Upper lobe of left lung (tissue), 6 donors: ENCODE results near the gene KCNJ5. TPM values are rescaled to one million over a fixed set of nuclear protein-coding genes. Genes with fewer than 3 reads are reported as not detected.

Experiments used
- ATAC-seq, 2 donors: fragments of 200-7000 bp; cut with Tn5 transposase; one replicate each; pipeline ENCODE4 v1.9.1; 2022; ENCODE audit warnings: mild to moderate bottlenecking in 2 of 2, moderate library complexity in 2 of 2; ENCODE audit not compliant: low FRiP score in 2 of 2
- DNase-seq, 2 donors: peaks; one replicate each; pipeline ENCODE4 v3.0.0-alpha.2; 2019 to 2020
- H3K27ac ChIP-seq, 4 donors: fragments of 200-600 bp; sonication (generic); one replicate each; pipeline ENCODE4 v1.5.1; 2016 to 2019
- H3K27me3 ChIP-seq, 4 donors: fragments of 200-600 bp; sonication (generic); one replicate each; pipeline ENCODE4 v1.5.1; 2017 to 2019
- H3K36me3 ChIP-seq, 4 donors: fragments of 200-600 bp; sonication (generic); one replicate each; pipeline ENCODE4 v1.5.1; 2016 to 2019
- H3K4me1 ChIP-seq, 4 donors: fragments of 200-600 bp; sonication (generic); one replicate each; pipeline ENCODE4 v1.5.1; 2018 to 2019
- H3K4me3 ChIP-seq, 4 donors: fragments of 200-600 bp; sonication (generic); one replicate each; pipeline ENCODE4 v1.5.1; 2017 to 2019; ENCODE audit warnings: mild to moderate bottlenecking in 2 of 4, moderate library complexity in 1 of 4
- H3K9me3 ChIP-seq, 4 donors: fragments of 200-600 bp; sonication (generic); one replicate each; pipeline ENCODE4 v1.5.1; 2018 to 2019
- CTCF ChIP-seq, 6 experiments: fragments of 450-650 bp in 4 of 6; fragments of 200-600 bp in 2 of 6; sonication (generic) in 2 of 6; IDR thresholded peaks; one replicate each; pipeline ENCODE4 v1.5.1; 2016 to 2019; ENCODE audit warnings: antibody characterized with exemption in 6 of 6
- EP300 ChIP-seq, 4 donors: sonication (generic); formaldehyde crosslinking; IDR thresholded peaks; one replicate each; pipeline ENCODE4 v1.5.1; 2017; ENCODE audit warnings: antibody characterized with exemption in 4 of 4, control low read depth in 2 of 4
- POLR2A ChIP-seq, 4 donors: fragments of 450-650 bp; IDR thresholded peaks; one replicate each; pipeline ENCODE4 v1.5.1; 2016 to 2017; ENCODE audit warnings: antibody characterized with exemption in 4 of 4, mild to moderate bottlenecking in 2 of 4
- POLR2AphosphoS5 ChIP-seq, 2 donors: sonication (generic); formaldehyde crosslinking; IDR thresholded peaks; one replicate each; pipeline ENCODE4 v1.5.1; 2017; ENCODE audit warnings: antibody characterized with exemption in 2 of 2
- WGBS, 2 donors: methylation state at CpG; one replicate each; pipeline ENCODE4 v1.1.5; 2017 to 2018; 5-methylcytosine and 5-hydroxymethylcytosine counted together
- total RNA-seq, 6 donors: library from RNA; depleted of rRNA in 4 of 6; stranded (reverse); fragments of >200 nt in 4 of 6; gene quantifications; one replicate each; pipeline versions ENCODE4 v1.1.0 to v1.2.1, GENCODE V29; 2016 to 2021
- donor health status: DM: no; HTN: no; CAD: no; lungs with moderate emphysema.
- donor health status: DM: no; HTN: yes; CAD: no; lungs with severe emphysema.

The KCNJ5 gene
- total RNA-seq, 6 donors from 2014 or later = 1.5 to 7.5 (median 4.9) TPM

GRCh38 chr11:128867277-128867676 is 23.9 kb upstream of the KCNJ5 start, which contains the start of gene KCNJ1:
TSS of gene KCNJ1 (minus strand) at chr11:128867296. CDS start at chr11:128840243, 27,053 bp downstream.
- H3K27me3 ChIP-seq = no peaks in the 10 kb centered on the region
- H3K9me3 ChIP-seq = no peaks in the 10 kb centered on the region
- no peak for ATAC-seq

GRCh38 chr11:128868841-128869671 is 22.1 kb upstream of the KCNJ5 start:
- H3K27me3 ChIP-seq = no peaks in the 10 kb centered on the region
- H3K4me3 ChIP-seq = no peak overlapping the region
- no peaks in the 10 kb centered on the region for H3K4me1 ChIP-seq
- no peak for ATAC-seq
- no peak for DNase-seq
- no peak overlapping the region for H3K27ac ChIP-seq
- H3K36me3 ChIP-seq = no peaks in the 10 kb centered on the region
- TF ChIP-seq EP300 (IDR thresholded peaks at IDR 0.05) (no peak), POLR2A (IDR thresholded peaks at IDR 0.05) (no peak), POLR2AphosphoS5 (IDR thresholded peaks at IDR 0.05) (no peak), CTCF (IDR thresholded peaks at IDR 0.05) (no peak)
- H3K9me3 ChIP-seq = no peaks in the 10 kb centered on the region
- 99% methylated on average over 8 to 10 of the region's 10 CpGs for WGBS, 2 donors

More at GRCh38 chr11:128867277-128867676, 23.9 kb upstream of the KCNJ5 start, which contains the start of gene KCNJ1:
- no peak within 1 kb of the TSS for H3K4me3 ChIP-seq
- no peaks in the 10 kb centered on the region for H3K4me1 ChIP-seq
- 64 to 77% methylated on average over 8 of the region's 8 CpGs for WGBS, 2 donors
- H3K36me3 ChIP-seq = no peaks in the 10 kb centered on the region
- H3K27ac ChIP-seq = no peak within 1 kb of the TSS
- no peak for DNase-seq
- TF ChIP-seq POLR2A (IDR thresholded peaks at IDR 0.05) (no peak), EP300 (IDR thresholded peaks at IDR 0.05) (no peak), POLR2AphosphoS5 (IDR thresholded peaks at IDR 0.05) (no peak), CTCF (IDR thresholded peaks at IDR 0.05) (no peak)

- Histone ChIP-seq H3K27me3 (no peaks in the 10 kb centered on the region), H3K4me1 (no peaks in the 10 kb centered on the region), H3K9me3 (no peaks in the 10 kb centered on the region), H3K36me3 (no peaks in the 10 kb centered on the region), H3K4me3 (no peak overlapping the region), H3K27ac (no peak overlapping the region)
- ATAC-seq (no peak), DNase-seq (no peak)
- TF ChIP-seq POLR2AphosphoS5 (IDR thresholded peaks at IDR 0.05) = no peak
- no peak for TF ChIP-seq EP300 (IDR thresholded peaks at IDR 0.05)
- no peak for TF ChIP-seq CTCF (IDR thresholded peaks at IDR 0.05)
- no peak for TF ChIP-seq POLR2A (IDR thresholded peaks at IDR 0.05)
- 77 to 85% methylated on average over 3 to 6 of the region's 6 CpGs for WGBS, 2 donors
Observed at GRCh38 chr11:128871168-128871610, 20.0 kb upstream of the KCNJ5 start.

GRCh38 chr11:128872094-128872493 is 19.1 kb upstream of the KCNJ5 start:
- no peaks in the 10 kb centered on the region for H3K4me1 ChIP-seq
- WGBS, 2 donors = 84 to 90% methylated on average over 6 of the region's 6 CpGs

GRCh38 chr11:128872594-128872993 is 18.6 kb upstream of the KCNJ5 start:
- H3K4me1 ChIP-seq = no peaks in the 10 kb centered on the region
- H3K36me3 ChIP-seq = no peaks in the 10 kb centered on the region
- TF ChIP-seq POLR2A (IDR thresholded peaks at IDR 0.05) (no peak), POLR2AphosphoS5 (IDR thresholded peaks at IDR 0.05) (no peak), EP300 (IDR thresholded peaks at IDR 0.05) (no peak), CTCF (IDR thresholded peaks at IDR 0.05) (no peak)
- ATAC-seq (no peak), DNase-seq (no peak)
- no peak overlapping the region for H3K4me3 ChIP-seq
- H3K27me3 ChIP-seq = no peaks in the 10 kb centered on the region
- H3K9me3 ChIP-seq = no peaks in the 10 kb centered on the region
- WGBS, 2 donors = 82 to 92% methylated on average over 3 of the region's 3 CpGs
- H3K27ac ChIP-seq = no peak overlapping the region

More at GRCh38 chr11:128872094-128872493, 19.1 kb upstream of the KCNJ5 start:
- Histone ChIP-seq H3K36me3 (no peaks in the 10 kb centered on the region), H3K4me3 (no peak overlapping the region), H3K9me3 (no peaks in the 10 kb centered on the region), H3K27me3 (no peaks in the 10 kb centered on the region), H3K27ac (no peak overlapping the region)
- TF ChIP-seq EP300 (IDR thresholded peaks at IDR 0.05) (no peak), POLR2A (IDR thresholded peaks at IDR 0.05) (no peak)
- ATAC-seq (no peak), DNase-seq (no peak)
